Activated CD8-positive, alpha-beta T cell treated with anti-CD3 and anti-CD28 coated beads for 36 hours (primary cell): Measurements from ENCODE around the gene ELOB. TPM values are rescaled to one million over a fixed set of nuclear protein-coding genes. Genes with fewer than 3 reads are reported as not detected.

ENCODE experiments used
- ATAC-seq: fragments of 200-7000 bp; cut with Tn5 transposase; one replicate; pipeline ENCODE4 v1.10.0; 2021; ENCODE audit warnings: mild to moderate bottlenecking, moderate library complexity
- CTCF ChIA-PET: fragments of 350-600 bp; sonication (Branson Sonifier 250); formaldehyde crosslinking; loops from one replicate; lab custom pipeline; 2021; ENCODE audit warnings: antibody characterized with exemption; lab: Charles Lee
- POLR2A ChIA-PET: fragments of 350-600 bp; sonication (Branson Sonifier 250); formaldehyde crosslinking; loops from one replicate; lab custom pipeline; 2021; ENCODE audit warnings: antibody characterized with exemption; lab: Charles Lee
- DNase-seq: peaks from one replicate; pipeline ENCODE4 v3.0.0-alpha.2; 2020
- H3K27ac Mint-ChIP-seq: one replicate; pipeline ENCODE4 v1.8.0; 2021; ENCODE audit warnings: mild to moderate bottlenecking, mixed read lengths
- H3K27me3 Mint-ChIP-seq: one replicate; pipeline ENCODE4 v1.8.0; 2021; ENCODE audit warnings: mixed read lengths
- H3K36me3 Mint-ChIP-seq: one replicate; pipeline ENCODE4 v1.8.0; 2021; ENCODE audit warnings: low read depth, mixed read lengths
- H3K4me1 Mint-ChIP-seq: one replicate; pipeline ENCODE4 v1.8.0; 2021; ENCODE audit warnings: low read depth, mixed read lengths
- H3K4me3 Mint-ChIP-seq: one replicate; pipeline ENCODE4 v1.8.0; 2021; ENCODE audit warnings: mild to moderate bottlenecking, moderate library complexity, mixed read lengths
- H3K9me3 Mint-ChIP-seq: one replicate; pipeline ENCODE4 v1.8.0; 2021; ENCODE audit warnings: mixed read lengths
- CTCF ChIP-seq: fragments of 200-600 bp; IDR thresholded peaks from one replicate; pipeline ENCODE4 v1.8.0; 2022; ENCODE audit warnings: antibody characterized with exemption, mild to moderate bottlenecking
- intact Hi-C: fragments of 100-400 bp; cut with micrococcal nuclease; formaldehyde crosslinking; loops from one replicate; pipeline ENCODE4 v1.10.0; 2022
- total RNA-seq, 2 experiments: library from RNA; stranded (reverse); gene quantifications; one replicate each; pipeline ENCODE4 v1.2.3, GENCODE V29; 2021

Gene ELOB
- total RNA-seq, 2 experiments from 2014 or later = 174 to 178 TPM

DNA sequence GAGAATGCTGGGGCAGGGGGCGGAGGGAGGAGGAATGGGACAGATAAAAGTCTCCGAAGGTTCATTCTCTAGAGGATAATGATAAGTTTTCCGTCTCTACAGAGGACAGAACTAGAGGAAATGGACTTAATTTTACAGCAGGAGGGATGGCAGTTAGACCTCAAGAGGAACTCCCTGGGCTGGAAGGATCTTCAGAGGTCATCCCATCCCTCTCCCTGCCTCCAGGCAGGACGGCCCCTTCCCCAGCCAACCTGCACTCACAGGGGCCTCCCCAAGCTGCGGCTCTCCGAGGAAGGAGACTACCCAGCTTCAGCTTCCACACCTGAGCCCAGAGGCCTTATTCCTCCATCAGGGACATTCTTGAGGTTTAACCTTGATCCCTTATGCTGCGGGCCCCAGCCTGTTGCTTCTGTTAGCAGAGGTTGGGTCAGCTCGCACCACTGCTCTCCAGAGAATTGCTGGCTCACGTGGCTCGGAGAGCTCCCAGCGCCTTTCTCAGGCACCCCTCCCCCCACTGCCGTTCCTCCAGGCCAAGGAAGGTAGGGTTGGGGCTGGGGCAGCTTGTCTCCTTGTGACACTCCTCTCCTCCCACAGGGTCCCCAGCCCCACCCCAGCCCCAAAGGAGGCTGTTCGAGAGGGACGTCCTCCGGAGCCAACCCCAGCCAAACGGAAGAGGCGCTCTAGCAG is 8.5 kb downstream of the ELOB start:
- no peaks in the 10 kb centered on the region for H3K9me3 Mint-ChIP-seq
- no peak for TF ChIP-seq CTCF
- POLR2A ChIA-PET = interaction anchor here (0.8 to 4.5 kb wide), 4 partner anchors 10 to 804 kb away, joined by 3 to 45 read pairs (median 20); partner anchors contain the start of genes RPS2 and SRRM2
- no peak overlapping the region for H3K4me3 Mint-ChIP-seq
- peaks cover 7% of the 10 kb centered on the region for H3K4me1 Mint-ChIP-seq
- H3K36me3 Mint-ChIP-seq = peaks cover 71% of the 10 kb centered on the region
- intact Hi-C loops = no loop called here
- H3K27ac Mint-ChIP-seq = no peak overlapping the region
- no peak for DNase-seq
- no peak for ATAC-seq
- H3K27me3 Mint-ChIP-seq = no peaks in the 10 kb centered on the region
- CTCF ChIA-PET = no interaction called here

DNA sequence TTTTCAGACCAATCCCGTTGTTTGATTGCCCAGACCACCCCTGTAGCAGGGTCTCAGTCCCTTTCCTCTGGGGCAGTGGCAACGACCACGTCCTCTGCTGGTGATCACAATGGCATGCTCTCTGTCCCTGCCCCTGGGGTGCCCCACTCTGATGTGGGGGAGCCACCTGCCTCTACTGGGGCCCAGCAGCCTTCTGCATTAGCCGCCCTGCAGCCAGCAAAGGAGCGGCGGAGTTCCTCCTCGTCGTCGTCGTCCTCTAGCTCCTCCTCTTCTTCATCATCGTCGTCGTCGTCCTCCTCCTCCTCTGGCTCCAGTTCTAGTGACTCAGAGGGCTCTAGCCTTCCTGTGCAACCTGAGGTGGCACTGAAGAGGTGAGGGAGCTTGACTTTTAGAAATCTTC is 9.2 kb downstream of the ELOB start:
- ChIA-PET CTCF (no interaction called here), POLR2A (interaction anchor here (1.0 to 4.5 kb wide), 6 partner anchors 8 to 803 kb away, joined by 3 to 45 read pairs (median 8); partner anchors contain the start of genes ELOB, RPS2 and SRRM2)
- H3K36me3 Mint-ChIP-seq = peaks cover 77% of the 10 kb centered on the region
- peaks cover 7% of the 10 kb centered on the region for H3K4me1 Mint-ChIP-seq
- no peak for TF ChIP-seq CTCF
- ATAC-seq = no peak
- peak overlapping the region; percentile 23 for H3K27ac Mint-ChIP-seq
- no peak for DNase-seq
- H3K4me3 Mint-ChIP-seq = no peak overlapping the region
- intact Hi-C loops = no loop called here
- no peaks in the 10 kb centered on the region for H3K9me3 Mint-ChIP-seq
- no peaks in the 10 kb centered on the region for H3K27me3 Mint-ChIP-seq

GRCh38 chr16:2767140-2767731 is 9.8 kb downstream of the ELOB start:
- ChIA-PET POLR2A (interaction anchor here (0.8 to 4.5 kb wide), 6 partner anchors 9 to 153 kb away, joined by 3 to 45 read pairs (median 8); partner anchors contain the start of genes ELOB and SRRM2), CTCF (no interaction called here)
- no peaks in the 10 kb centered on the region for H3K27me3 Mint-ChIP-seq
- DNase-seq = no peak
- peaks cover 80% of the 10 kb centered on the region for H3K36me3 Mint-ChIP-seq
- H3K4me3 Mint-ChIP-seq = no peak overlapping the region
- H3K9me3 Mint-ChIP-seq = no peaks in the 10 kb centered on the region
- ATAC-seq = no peak
- no peak overlapping the region for H3K27ac Mint-ChIP-seq
- no peak for TF ChIP-seq CTCF
- intact Hi-C loops = no loop called here
- peaks cover 6% of the 10 kb centered on the region for H3K4me1 Mint-ChIP-seq

- H3K9me3 Mint-ChIP-seq = no peaks in the 10 kb centered on the region
- ChIA-PET CTCF (no interaction called here), POLR2A (interaction anchor here (0.6 to 4.6 kb wide), 8 partner anchors 8 to 153 kb away, joined by 3 to 45 read pairs (median 8); partner anchors contain the start of genes ELOB and SRRM2)
- TF ChIP-seq CTCF = no peak
- ATAC-seq = no peak
- H3K4me3 Mint-ChIP-seq = no peak overlapping the region
- intact Hi-C loops = no loop called here
- H3K4me1 Mint-ChIP-seq = peaks cover 4% of the 10 kb centered on the region
- H3K27ac Mint-ChIP-seq = no peak overlapping the region
- peaks cover 81% of the 10 kb centered on the region for H3K36me3 Mint-ChIP-seq
- no peak for DNase-seq
- H3K27me3 Mint-ChIP-seq = no peaks in the 10 kb centered on the region
These were observed 10.5 kb downstream of the ELOB start for GRCh38 chr16:2766430-2767139.
